GM12801 (cell line): ENCODE results near the gene ZBTB24.

ENCODE experiments used
- CTCF ChIP-seq: IDR thresholded peaks from one replicate; pipeline ENCODE4 v1.5.1; 2011; ENCODE audit warnings: control low read depth; ENCODE audit not compliant: insufficient read length; ENCODE audit errors: extremely low read depth

Gene ZBTB24

GRCh38 chr6:109484122-109484521, 1.1 kb upstream of the ZBTB24 start:
- TF ChIP-seq CTCF = no peak

GRCh38 chr6:109483735-109484057, 677 bp upstream of the ZBTB24 start:
- TF ChIP-seq CTCF = no peak

GRCh38 chr6:109480993-109481480, 2.0 kb downstream of the ZBTB24 start:
- TF ChIP-seq CTCF = no peak

- TF ChIP-seq CTCF = no peak
Observed at GRCh38 chr6:109478841-109479624, 4.0 kb downstream of the ZBTB24 start.

- TF ChIP-seq CTCF = no peak
Observed at GRCh38 chr6:109478222-109478805, 4.7 kb downstream of the ZBTB24 start.

GRCh38 chr6:109477725-109478124, 5.3 kb downstream of the ZBTB24 start:
- TF ChIP-seq CTCF = no peak

GRCh38 chr6:109477184-109477583, 5.8 kb downstream of the ZBTB24 start:
- TF ChIP-seq CTCF = no peak
